T-helper 9 cell (primary cell): ENCODE measurements around the gene SSBP4.
A peak's percentile ranks its signal among the peaks of the same experiment; 100 is the strongest.

ENCODE experiments used
- DNase-seq: peaks from one replicate; pipeline ENCODE4 v3.0.0-alpha.2; 2020

Gene SSBP4

GRCh38 chr19:18446145-18446810 is 27.1 kb downstream of the SSBP4 start:
- DNase-seq: no peak

DNA sequence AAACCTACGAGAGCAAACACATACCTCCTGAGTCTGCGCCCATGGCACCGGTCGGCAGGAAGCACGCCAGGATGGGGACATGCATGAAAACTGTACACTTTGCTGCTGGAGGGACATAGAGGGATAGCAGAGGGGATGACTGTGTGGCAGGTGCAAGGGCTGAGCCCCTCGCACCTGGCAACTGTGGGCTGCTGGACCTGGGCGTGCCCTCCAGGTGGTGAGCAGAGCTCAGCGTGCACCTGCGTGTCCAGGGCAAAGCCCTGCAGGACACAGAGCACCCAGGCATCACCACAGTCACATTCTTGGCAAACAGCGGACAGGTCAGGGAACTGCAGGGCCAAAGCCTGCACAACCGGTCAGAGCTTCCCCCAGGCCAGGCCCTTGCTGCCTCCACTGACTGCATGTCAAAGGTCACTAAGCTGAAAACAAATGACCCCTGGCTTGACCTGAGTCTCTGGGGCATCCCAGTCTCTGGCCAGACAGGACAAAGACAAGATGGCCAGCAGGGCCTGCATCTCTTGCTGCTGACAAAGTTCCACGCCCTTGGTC is 27.7 kb downstream of the SSBP4 start:
- no peak for DNase-seq

DNA sequence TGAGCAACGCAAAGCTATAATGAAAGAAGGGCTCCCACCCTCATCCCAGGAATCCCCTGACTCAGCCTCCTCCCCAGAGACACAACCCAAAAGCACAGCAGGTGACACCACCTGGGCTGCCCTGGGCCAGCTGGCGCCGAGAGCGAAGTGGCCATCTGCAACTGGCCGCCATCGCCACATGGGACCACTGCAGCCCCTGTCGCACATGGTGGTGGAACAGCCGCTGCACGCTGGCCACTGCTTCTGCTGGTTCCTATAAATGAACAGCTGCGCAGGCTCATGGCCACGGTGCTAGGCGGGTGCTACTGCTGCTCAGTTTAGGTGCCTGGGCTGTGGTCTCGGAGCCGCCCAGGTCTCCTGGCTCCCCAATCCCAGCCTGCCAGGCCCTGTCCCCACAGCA is 30.4 kb downstream of the SSBP4 start:
- DNase-seq: no peak

GRCh38 chr19:18450021-18450930 is 31.1 kb downstream of the SSBP4 start:
- no peak for DNase-seq

- peak; percentile 91 for DNase-seq
Observed at GRCh38 chr19:18450931-18451836, 32.0 kb downstream of the SSBP4 start.

GRCh38 chr19:18452386-18452785 is 33.2 kb downstream of the SSBP4 start:
- no peak for DNase-seq

GRCh38 chr19:18453269-18454024 is 34.2 kb downstream of the SSBP4 start:
- no peak for DNase-seq

- DNase-seq: no peak
Observed at GRCh38 chr19:18456279-18456678, 37.1 kb downstream of the SSBP4 start.

DNA sequence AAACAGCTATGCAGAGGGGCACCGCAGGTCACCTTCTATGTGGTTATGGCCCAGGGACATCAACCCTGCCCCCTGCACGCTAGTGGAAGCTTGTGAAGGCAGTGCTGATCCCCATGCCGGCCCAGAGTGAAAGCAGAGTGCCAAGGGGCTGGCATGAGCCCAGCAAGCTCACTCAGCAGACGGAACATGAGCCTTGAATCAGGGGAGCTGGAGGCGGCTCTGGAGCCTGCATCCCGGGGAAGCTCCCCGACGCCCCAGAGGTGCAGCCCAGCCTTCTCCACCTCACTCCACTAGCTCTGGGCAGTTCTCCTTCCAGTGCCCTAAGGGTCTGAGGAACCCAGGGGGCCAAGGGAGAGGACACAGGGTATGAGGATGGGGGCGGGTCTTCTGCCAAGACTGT is 37.8 kb downstream of the SSBP4 start:
- DNase-seq: no peak

- no peak for DNase-seq
Observed at GRCh38 chr19:18457483-18458331, 38.5 kb downstream of the SSBP4 start.

DNA sequence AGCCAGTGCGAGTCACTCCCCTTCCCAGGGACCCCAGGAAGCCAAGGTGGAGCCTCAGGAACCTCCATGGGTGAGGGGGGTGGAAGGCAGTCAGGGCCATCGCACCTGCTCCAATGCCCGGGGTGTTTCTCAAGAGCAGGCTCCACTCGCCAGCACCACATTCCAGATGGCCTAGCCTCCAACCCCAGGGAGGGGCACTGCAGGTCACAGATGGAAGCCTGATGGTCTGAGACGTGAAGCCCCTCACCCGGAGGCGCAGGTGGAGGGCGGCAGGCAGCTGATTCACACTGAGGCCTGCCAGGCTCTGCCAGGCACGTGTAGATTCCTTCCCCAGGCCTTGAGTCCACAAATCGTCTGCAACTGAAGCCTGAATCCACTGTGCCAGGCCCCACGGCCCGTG is 41.7 kb downstream of the SSBP4 start:
- no peak for DNase-seq

DNA sequence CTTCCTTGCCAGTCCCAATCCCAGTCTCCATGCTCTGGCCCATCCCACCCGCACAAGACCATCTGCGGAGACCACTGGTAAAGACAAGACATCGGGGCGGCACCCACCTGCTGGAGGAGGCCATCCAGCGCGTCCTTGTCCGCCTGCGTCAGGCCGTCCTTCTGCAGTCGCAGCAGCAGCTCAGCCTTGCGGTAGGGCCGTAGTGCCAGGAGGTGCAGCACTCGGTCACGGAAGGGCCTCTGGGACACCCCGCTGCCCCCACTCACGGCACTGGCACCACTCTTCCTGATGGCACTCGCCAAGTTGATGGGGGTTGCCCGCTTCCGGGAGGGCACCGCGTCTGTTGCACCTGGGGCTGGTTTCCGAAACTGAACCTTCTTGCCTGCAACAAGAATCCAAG is 42.3 kb downstream of the SSBP4 start:
- no peak for DNase-seq

DNA sequence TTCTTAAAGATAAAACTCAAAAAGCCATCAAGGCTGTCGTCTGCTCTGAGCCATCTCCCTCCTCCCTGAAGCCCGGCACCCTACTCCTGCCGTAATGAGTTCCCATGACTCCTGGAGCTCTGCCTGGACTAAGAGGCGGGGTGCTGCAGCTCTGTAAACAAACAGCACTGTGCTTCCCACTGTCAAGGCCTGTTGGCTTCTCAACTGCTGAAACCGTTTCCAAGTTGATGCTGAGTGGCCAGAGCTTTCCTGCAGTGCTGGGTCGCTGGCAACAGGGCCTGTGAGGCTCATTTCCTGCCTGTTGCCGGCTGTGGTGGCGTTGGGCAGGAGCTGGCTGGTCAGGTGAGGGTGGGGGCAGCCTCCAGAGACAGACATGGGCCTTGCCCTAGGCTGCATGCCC is 45.4 kb downstream of the SSBP4 start:
- DNase-seq: no peak

GRCh38 chr19:18465214-18465963 is 46.2 kb downstream of the SSBP4 start:
- no peak for DNase-seq

DNA sequence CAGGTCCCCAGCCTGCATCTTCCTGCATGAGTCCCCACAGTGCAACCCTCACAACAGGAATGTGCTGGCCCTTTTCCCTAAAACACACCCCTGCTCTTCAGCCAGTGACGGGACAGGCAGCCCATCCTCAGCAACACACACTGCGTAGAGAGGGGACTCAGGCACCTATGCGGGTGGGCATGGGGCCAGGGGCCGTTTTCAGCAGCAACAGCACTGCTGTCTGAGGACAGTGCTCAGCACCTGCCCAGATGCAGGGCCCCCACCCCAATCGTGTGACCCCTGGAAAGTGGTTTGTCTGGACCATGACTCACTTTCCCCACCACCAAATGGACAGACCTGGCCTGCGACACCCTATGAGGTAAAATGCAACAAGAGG is 46.8 kb downstream of the SSBP4 start:
- no peak for DNase-seq

- DNase-seq: no peak
Observed at GRCh38 chr19:18466354-18466753, 47.2 kb downstream of the SSBP4 start.

- no peak for DNase-seq
Observed at GRCh38 chr19:18467978-18468377, 48.8 kb downstream of the SSBP4 start.

DNA sequence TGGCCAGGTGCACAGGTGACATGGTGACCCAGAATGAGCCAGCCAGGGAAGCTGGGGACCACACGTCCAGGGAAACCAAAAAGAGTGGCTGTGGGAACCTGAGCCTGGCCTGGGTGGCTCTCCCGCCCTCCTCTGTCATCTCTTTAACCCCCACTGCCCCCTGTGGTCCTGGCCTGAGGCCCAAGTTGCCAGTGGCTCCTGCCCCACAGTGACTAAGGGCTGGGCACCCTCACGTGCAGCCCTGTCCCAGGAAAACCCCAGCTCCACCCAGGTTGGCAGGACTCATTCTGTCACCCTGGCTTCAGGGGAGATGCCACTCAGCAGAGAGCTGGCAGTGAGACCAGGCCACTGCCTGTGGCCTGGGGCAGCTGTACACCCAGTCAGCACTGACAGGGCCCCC is 49.3 kb downstream of the SSBP4 start:
- no peak for DNase-seq

- DNase-seq: peak; percentile 63
Observed at GRCh38 chr19:18469069-18469846, 50.1 kb downstream of the SSBP4 start.

GRCh38 chr19:18470787-18471186 is 51.6 kb downstream of the SSBP4 start:
- DNase-seq: no peak
